T-cell (primary cell): ENCODE measurements around the gene GATAD2A. TPM values are rescaled to one million over a fixed set of nuclear protein-coding genes. Genes with fewer than 3 reads are reported as not detected.
A peak's percentile ranks its signal among the peaks of the same experiment; 100 is the strongest.

Experiments
- ATAC-seq, 4 experiments: fragments of 200-7000 bp in 3 of 4; fragments of 150-1000 bp in 1 of 4; cut with Tn5 transposase; replicated peaks in 1 of 4; 1 replicate in 3 of 4; 2 replicates in 1 of 4; pipeline ENCODE4 v1.10.0; 2021; ENCODE audit warnings: moderate library complexity in 3 of 4, mild to moderate bottlenecking in 2 of 4, moderate number of reproducible peaks in 1 of 4
- CTCF ChIA-PET, 2 donors: fragments of 300-600 bp; sonication (Branson Sonifier 250); formaldehyde crosslinking; loops; one replicate each; lab custom pipeline; 2022; ENCODE audit warnings: antibody characterized with exemption in 2 of 2; lab: Charles Lee
- POLR2A ChIA-PET, 2 donors: fragments of 300-600 bp; sonication (Branson Sonifier 250); formaldehyde crosslinking; loops; one replicate each; lab custom pipeline; 2022; ENCODE audit warnings: antibody characterized with exemption in 2 of 2; lab: Charles Lee
- DNase-seq, 35 experiments: peaks; one replicate each; pipeline versions ENCODE4 v3.0.0 to v3.0.0-alpha.2; 2013 to 2023
- H3K27ac ChIP-seq: one replicate; pipeline ENCODE4 v1.5.1; 2013; ENCODE audit warnings: low read length
- H3K27me3 ChIP-seq, 2 experiments: replicated peaks in 1 of 2; 1 replicate in 1 of 2; 2 replicates in 1 of 2; pipeline versions ENCODE4 v1.6.1 to v1.7.0; 2013; ENCODE audit warnings: low read length in 1 of 2, mixed read lengths in 1 of 2; ENCODE audit not compliant: control insufficient read depth in 2 of 2, insufficient read depth in 2 of 2; ENCODE audit errors: extremely low read depth in 1 of 2
- H3K36me3 ChIP-seq, 2 donors: 1 replicate in 1 of 2; 2 replicates in 1 of 2; pipeline versions ENCODE4 v1.6.1 to v1.7.0; 2013; ENCODE audit warnings: low read length in 1 of 2; ENCODE audit not compliant: control insufficient read depth in 2 of 2, insufficient read depth in 1 of 2; ENCODE audit errors: extremely low read depth in 1 of 2
- H3K4me1 ChIP-seq, 2 experiments: 1 replicate in 1 of 2; 2 replicates in 1 of 2; pipeline versions ENCODE4 v1.6.1 to v1.7.0; 2013; ENCODE audit warnings: low read length in 2 of 2, mixed read lengths in 1 of 2; ENCODE audit not compliant: insufficient read depth in 2 of 2, control insufficient read depth in 1 of 2; ENCODE audit errors: extremely low read depth in 1 of 2
- H3K4me3 ChIP-seq, 2 donors: 1 replicate in 1 of 2; 2 replicates in 1 of 2; pipeline versions ENCODE4 v1.5.1 to v1.7.0; 2013; ENCODE audit warnings: mild to moderate bottlenecking in 2 of 2, low read length in 1 of 2, moderate library complexity in 1 of 2; ENCODE audit not compliant: control insufficient read depth in 1 of 2; ENCODE audit errors: extremely low read depth in 1 of 2
- H3K9me3 ChIP-seq: 2 replicates; pipeline ENCODE4 v1.7.0; 2013
- H3K27ac Mint-ChIP-seq, 2 donors: one replicate each; pipeline ENCODE4 v1.8.0; 2020 to 2021; ENCODE audit warnings: mild to moderate bottlenecking in 2 of 2, mixed read lengths in 2 of 2
- H3K27me3 Mint-ChIP-seq, 2 donors: one replicate each; pipeline ENCODE4 v1.8.0; 2021 to 2022; ENCODE audit warnings: mixed read lengths in 2 of 2
- H3K36me3 Mint-ChIP-seq: one replicate; pipeline ENCODE4 v1.8.0; 2021; ENCODE audit warnings: mixed read lengths
- H3K4me1 Mint-ChIP-seq, 3 donors: one replicate each; pipeline ENCODE4 v1.8.0; 2020 to 2022; ENCODE audit warnings: mixed read lengths in 3 of 3, mild to moderate bottlenecking in 1 of 3
- H3K4me3 Mint-ChIP-seq, 3 donors: one replicate each; pipeline ENCODE4 v1.8.0; 2020 to 2022; ENCODE audit warnings: mild to moderate bottlenecking in 3 of 3, mixed read lengths in 3 of 3, moderate library complexity in 3 of 3
- H3K9me3 Mint-ChIP-seq, 3 donors: one replicate each; pipeline ENCODE4 v1.8.0; 2020 to 2022; ENCODE audit warnings: mixed read lengths in 3 of 3
- WGBS: methylation state at CpG from one replicate; pipeline ENCODE4 v1.1.5; 2013; ENCODE audit warnings: missing lambda C conversion rate; ENCODE audit not compliant: insufficient coverage; 5-methylcytosine and 5-hydroxymethylcytosine counted together
- total RNA-seq, 35 experiments: library from RNA in 6 of 35; stranded (reverse) in 6 of 35; fragments of 120-200 nt in 1 of 35; gene quantifications; one replicate each; pipeline versions ENCODE4 v1.2.1 to v1.2.4 and lab custom pipeline; 2013 to 2026

GATAD2A gene
- total RNA-seq, 5 donors from 2014 or later (not counting 1 experiment from before 2014, with no cell fraction given), result 114 to 144 (median 133) TPM

- Mint-ChIP-seq H3K36me3 (no peaks in the 10 kb centered on the region), H3K4me1 (peaks cover 24 to 43% (median 31%) of the 10 kb centered on the region in 3 donors), H3K27ac (no peak overlapping the region), H3K4me3 (peak overlapping the region; percentile 62 to 84 (median 71)), H3K9me3 (no peaks in the 10 kb centered on the region), H3K27me3 (peaks cover 0 to 14% of the 10 kb centered on the region in 2 donors)
- ATAC-seq (peak; percentile 18 to 43 (median 34)), DNase-seq (peak in 33 of 35 experiments; percentile 25 to 76 (median 47))
- Histone ChIP-seq H3K27ac (no peak overlapping the region), H3K4me3 (peak overlapping the region; percentile 42 to 53), H3K36me3 (no peaks in the 10 kb centered on the region), H3K9me3 (no peaks in the 10 kb centered on the region), H3K4me1 (peaks cover 4 to 56% of the 10 kb centered on the region in 2 experiments), H3K27me3 (peaks cover 0 to 50% of the 10 kb centered on the region in 2 experiments)
- ChIA-PET POLR2A (no interaction called here), CTCF (interaction anchor here in 1 of 2 donors (0.7 kb wide), 1 partner anchor 14 kb away, joined by 5 read pairs; no protein-coding TSS in a partner anchor)
- WGBS, result 28% methylated on average over 69 of the region's 74 CpGs
Observed at GRCh38 chr19:19540064-19540714, 134.7 kb downstream of the GATAD2A start.

DNA sequence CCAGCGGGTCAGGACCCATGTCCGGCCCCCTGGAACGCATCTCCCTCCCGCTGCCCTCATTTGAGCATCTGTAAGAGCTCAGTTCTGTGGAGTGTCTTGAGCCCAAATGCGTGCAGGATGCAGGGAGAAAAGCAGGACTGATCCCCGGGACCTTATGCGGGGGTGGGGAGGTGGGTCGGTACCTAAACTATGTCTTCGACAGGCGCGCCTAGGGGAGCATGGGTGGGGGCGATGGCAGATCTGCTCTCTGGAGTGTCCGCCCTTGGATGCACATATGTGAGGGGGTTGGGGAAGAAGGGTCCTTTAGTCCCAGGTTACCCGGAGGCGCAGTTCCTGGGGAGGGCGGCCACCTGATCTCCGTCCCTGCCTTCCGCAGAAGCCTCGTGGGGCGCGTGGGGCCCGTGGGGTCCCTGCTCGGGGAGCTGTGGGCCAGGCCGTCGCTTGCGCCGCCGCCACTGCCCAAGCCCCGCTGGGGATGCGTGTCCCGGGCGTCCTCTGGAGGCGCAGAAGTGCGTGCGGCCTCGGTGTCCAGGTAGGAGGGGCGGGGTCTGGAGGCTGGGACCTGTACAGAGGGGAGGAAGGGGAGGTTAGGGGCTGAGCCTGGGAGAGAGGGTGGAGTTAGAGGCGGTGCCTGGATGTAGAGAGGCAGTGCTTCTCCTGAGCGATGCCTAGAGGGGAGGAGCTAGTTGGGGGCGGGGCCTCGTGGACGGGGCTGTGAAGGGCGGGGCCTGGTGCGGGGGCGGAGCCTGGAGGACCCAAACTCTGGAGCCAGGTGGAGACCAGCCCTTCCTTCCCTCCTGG, 135.4 kb downstream of the GATAD2A start:
- H3K27ac ChIP-seq, result no peak overlapping the region
- H3K4me1 Mint-ChIP-seq, result peaks cover 24 to 43% (median 31%) of the 10 kb centered on the region in 3 donors
- H3K9me3 ChIP-seq, result no peaks in the 10 kb centered on the region
- H3K27me3 ChIP-seq, result peaks cover 0 to 53% of the 10 kb centered on the region in 2 experiments
- peaks cover 0 to 14% of the 10 kb centered on the region in 2 donors for H3K27me3 Mint-ChIP-seq
- no peaks in the 10 kb centered on the region for H3K9me3 Mint-ChIP-seq
- 9% methylated on average over 39 of the region's 45 CpGs for WGBS
- peak overlapping the region; percentile 62 to 78 (median 71) for H3K4me3 Mint-ChIP-seq
- peak overlapping the region; percentile 42 to 53 for H3K4me3 ChIP-seq
- H3K4me1 ChIP-seq, result peaks cover 4 to 56% of the 10 kb centered on the region in 2 experiments
- peak; percentile 75 to 82 (median 78) for ATAC-seq
- H3K27ac Mint-ChIP-seq, result no peak overlapping the region
- H3K36me3 ChIP-seq, result no peaks in the 10 kb centered on the region
- POLR2A ChIA-PET, result no interaction called here
- CTCF ChIA-PET, result interaction anchor here in 1 of 2 donors (0.6 to 0.7 kb wide), 2 partner anchors 9 to 13 kb away, joined by 5 to 6 read pairs; no protein-coding TSS in a partner anchor
- H3K36me3 Mint-ChIP-seq, result no peaks in the 10 kb centered on the region
- DNase-seq, result peak; percentile 38 to 82 (median 69)

GRCh38 chr19:19541616-19542015, 136.1 kb downstream of the GATAD2A start:
- H3K9me3 Mint-ChIP-seq, result no peaks in the 10 kb centered on the region
- peaks cover 0 to 14% of the 10 kb centered on the region in 2 donors for H3K27me3 Mint-ChIP-seq
- peaks cover 24 to 43% (median 31%) of the 10 kb centered on the region in 3 donors for H3K4me1 Mint-ChIP-seq
- no peak for DNase-seq
- Histone ChIP-seq H3K4me1 (peaks cover 4 to 56% of the 10 kb centered on the region in 2 experiments), H3K27ac (no peak overlapping the region), H3K9me3 (no peaks in the 10 kb centered on the region), H3K36me3 (no peaks in the 10 kb centered on the region), H3K27me3 (peaks cover 0 to 56% of the 10 kb centered on the region in 2 experiments), H3K4me3 (peak overlapping the region; percentile 10 to 42)
- CTCF ChIA-PET, result interaction anchor here in 1 of 2 donors (0.6 kb wide), 1 partner anchor 9 kb away, joined by 6 read pairs; no protein-coding TSS in a partner anchor
- no peaks in the 10 kb centered on the region for H3K36me3 Mint-ChIP-seq
- POLR2A ChIA-PET, result no interaction called here
- ATAC-seq, result no peak
- H3K27ac Mint-ChIP-seq, result no peak overlapping the region
- 94% methylated on average over 6 of the region's 16 CpGs for WGBS
- H3K4me3 Mint-ChIP-seq, result peak overlapping the region in 1 of 3 donors; percentile 78

- Histone ChIP-seq H3K4me3 (no peak overlapping the region), H3K27ac (no peak overlapping the region), H3K4me1 (peaks cover 4 to 50% of the 10 kb centered on the region in 2 experiments), H3K27me3 (peaks cover 0 to 63% of the 10 kb centered on the region in 2 experiments), H3K9me3 (no peaks in the 10 kb centered on the region), H3K36me3 (no peaks in the 10 kb centered on the region)
- CTCF ChIA-PET, result no interaction called here
- peaks cover 21 to 36% (median 28%) of the 10 kb centered on the region in 3 donors for H3K4me1 Mint-ChIP-seq
- no peaks in the 10 kb centered on the region for H3K9me3 Mint-ChIP-seq
- DNase-seq (no peak), ATAC-seq (no peak)
- peak overlapping the region in 1 of 3 donors; percentile 51 for H3K4me3 Mint-ChIP-seq
- no peak overlapping the region for H3K27ac Mint-ChIP-seq
- 72% methylated on average over 11 of the region's 12 CpGs for WGBS
- H3K36me3 Mint-ChIP-seq, result no peaks in the 10 kb centered on the region
- POLR2A ChIA-PET, result interaction anchor here in 1 of 2 donors (0.6 kb wide), 1 partner anchor 1323 kb away, joined by 3 read pairs; no protein-coding TSS in a partner anchor
- peaks cover 0 to 12% of the 10 kb centered on the region in 2 donors for H3K27me3 Mint-ChIP-seq
Observed at GRCh38 chr19:19542507-19542906, 137.0 kb downstream of the GATAD2A start.

DNA sequence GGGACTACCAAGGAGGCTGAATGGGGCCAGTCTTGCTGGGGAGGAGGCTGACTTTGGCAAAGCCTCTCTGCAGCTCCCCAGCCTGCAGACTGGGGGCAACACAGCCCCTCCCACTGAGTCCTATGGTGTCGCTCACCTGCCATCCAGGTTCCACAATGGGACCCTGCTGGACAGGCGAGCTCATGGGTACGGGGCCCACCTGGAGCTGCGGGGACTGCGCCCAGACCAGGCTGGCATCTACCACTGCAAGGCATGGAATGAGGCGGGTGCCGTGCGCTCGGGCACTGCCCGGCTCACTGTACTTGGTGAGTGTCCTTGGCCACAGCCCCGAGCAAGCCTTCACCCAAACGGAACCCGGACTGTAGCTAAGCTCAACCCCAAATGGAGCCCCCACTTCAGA, 137.6 kb downstream of the GATAD2A start:
- H3K27me3 Mint-ChIP-seq, result peaks cover 0 to 12% of the 10 kb centered on the region in 2 donors
- H3K27ac Mint-ChIP-seq, result no peak overlapping the region
- Histone ChIP-seq H3K36me3 (no peaks in the 10 kb centered on the region), H3K27ac (no peak overlapping the region), H3K27me3 (peaks cover 0 to 62% of the 10 kb centered on the region in 2 experiments), H3K4me3 (no peak overlapping the region), H3K4me1 (peaks cover 4 to 44% of the 10 kb centered on the region in 2 experiments), H3K9me3 (no peaks in the 10 kb centered on the region)
- H3K9me3 Mint-ChIP-seq, result no peaks in the 10 kb centered on the region
- POLR2A ChIA-PET, result no interaction called here
- CTCF ChIA-PET, result no interaction called here
- ATAC-seq (no peak), DNase-seq (no peak)
- no peak overlapping the region for H3K4me3 Mint-ChIP-seq
- no peaks in the 10 kb centered on the region for H3K36me3 Mint-ChIP-seq
- 96% methylated on average over 13 of the region's 13 CpGs for WGBS
- peaks cover 18 to 32% (median 24%) of the 10 kb centered on the region in 3 donors for H3K4me1 Mint-ChIP-seq

DNA sequence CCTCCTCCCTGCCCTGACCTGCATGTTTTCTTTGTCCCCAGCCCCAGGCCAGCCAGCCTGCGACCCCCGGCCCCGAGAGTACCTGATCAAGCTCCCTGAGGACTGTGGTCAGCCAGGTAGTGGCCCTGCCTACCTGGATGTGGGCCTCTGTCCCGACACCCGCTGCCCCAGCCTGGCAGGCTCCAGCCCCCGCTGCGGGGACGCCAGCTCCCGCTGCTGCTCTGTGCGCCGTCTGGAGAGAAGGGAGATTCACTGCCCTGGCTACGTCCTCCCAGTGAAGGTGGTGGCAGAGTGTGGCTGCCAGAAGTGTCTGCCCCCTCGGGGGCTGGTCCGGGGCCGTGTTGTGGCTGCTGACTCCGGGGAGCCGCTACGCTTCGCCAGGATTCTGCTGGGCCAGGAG, 138.2 kb downstream of the GATAD2A start:
- DNase-seq, result no peak
- Histone ChIP-seq H3K27me3 (peaks cover 0 to 64% of the 10 kb centered on the region in 2 experiments), H3K9me3 (no peaks in the 10 kb centered on the region), H3K27ac (no peak overlapping the region), H3K36me3 (no peaks in the 10 kb centered on the region), H3K4me1 (peaks cover 4 to 39% of the 10 kb centered on the region in 2 experiments), H3K4me3 (no peak overlapping the region)
- Mint-ChIP-seq H3K9me3 (no peaks in the 10 kb centered on the region), H3K4me1 (peaks cover 15 to 30% (median 22%) of the 10 kb centered on the region in 3 donors), H3K27ac (no peak overlapping the region), H3K27me3 (peaks cover 0 to 10% of the 10 kb centered on the region in 2 donors), H3K4me3 (no peak overlapping the region), H3K36me3 (no peaks in the 10 kb centered on the region)
- no peak for ATAC-seq
- POLR2A ChIA-PET, result no interaction called here
- 94% methylated on average over 18 of the region's 19 CpGs for WGBS
- CTCF ChIA-PET, result no interaction called here
